ENCODE results near the gene CREB5. TPM values are rescaled to one million over a fixed set of nuclear protein-coding genes. Genes with fewer than 3 reads are reported as not detected.
A peak's percentile ranks its signal among the peaks of the same experiment; 100 is the strongest.

CREB5 gene
- total RNA-seq, 3 donors from 2014 or later = 17.3 to 19.7 (median 18.0) TPM

GRCh38 chr7:28584235-28584634 lies 171.9 kb downstream of the CREB5 start:
- intact Hi-C loops (cut with DNase I; ENCODE audit: low total_unique reads) = loop anchor here (5.0 kb wide), 1 partner anchor 267 kb away; no protein-coding TSS in a partner anchor
- Histone ChIP-seq H3K36me3 (no peaks in the 10 kb centered on the region), H3K4me3 (no peak overlapping the region), H3K27ac (no peak overlapping the region), H3K9me3 (no peaks in the 10 kb centered on the region), H3K27me3 (peaks cover 0 to 9% of the 10 kb centered on the region in 2 donors), H3K4me1 (peaks cover 0 to 12% of the 10 kb centered on the region in 2 donors)
- TF ChIP-seq POLR2A (IDR thresholded peaks at IDR 0.05) = no peak
- no peak for TF ChIP-seq CTCF (IDR thresholded peaks at IDR 0.05)
- TF ChIP-seq POLR2AphosphoS5 (IDR thresholded peaks at IDR 0.05) = no peak
- no peak for DNase-seq (ENCODE audit: low spot score in 2 of 2)

DNA sequence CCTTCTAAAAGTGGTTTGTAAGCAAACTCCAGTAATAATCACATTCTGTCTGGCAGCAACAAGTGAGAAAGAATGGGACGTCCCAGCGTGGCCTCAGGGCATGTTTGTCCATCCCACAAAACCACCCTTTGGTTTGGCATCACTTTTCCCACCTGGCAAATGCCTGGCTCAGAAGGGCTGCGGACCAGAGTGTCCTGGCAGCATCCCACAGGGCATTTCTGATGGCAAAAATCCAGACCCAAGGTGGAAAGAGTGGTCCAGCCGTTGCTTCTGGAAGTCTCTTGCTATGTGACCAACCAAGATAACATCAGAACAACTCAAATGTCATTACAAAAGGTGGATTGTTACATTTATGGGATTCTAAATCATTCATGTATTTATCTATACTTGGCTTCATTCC lies 174.4 kb downstream of the CREB5 start:
- Histone ChIP-seq H3K27ac (peak overlapping the region in 1 of 2 donors; percentile 8), H3K9me3 (no peaks in the 10 kb centered on the region), H3K27me3 (peaks cover 0 to 9% of the 10 kb centered on the region in 2 donors), H3K4me1 (peaks cover 0 to 12% of the 10 kb centered on the region in 2 donors), H3K36me3 (no peaks in the 10 kb centered on the region), H3K4me3 (no peak overlapping the region)
- DNase-seq (ENCODE audit: low spot score in 2 of 2) = peak; percentile 67 to 89
- TF ChIP-seq POLR2AphosphoS5 (IDR thresholded peaks at IDR 0.05) = peak in 1 of 3 donors; percentile 58
- no peak for TF ChIP-seq CTCF (IDR thresholded peaks at IDR 0.05)
- intact Hi-C loops (cut with DNase I; ENCODE audit: low total_unique reads) = no loop called here

- H3K27me3 ChIP-seq = peaks cover 0 to 9% of the 10 kb centered on the region in 2 donors
- TF ChIP-seq POLR2A (IDR thresholded peaks at IDR 0.05) (no peak), CTCF (IDR thresholded peaks at IDR 0.05) (no peak), POLR2AphosphoS5 (IDR thresholded peaks at IDR 0.05) (no peak)
- H3K27ac ChIP-seq = peak overlapping the region in 1 of 2 donors; percentile 8
- H3K9me3 ChIP-seq = no peaks in the 10 kb centered on the region
- intact Hi-C loops (cut with DNase I; ENCODE audit: low total_unique reads) = no loop called here
- H3K36me3 ChIP-seq = no peaks in the 10 kb centered on the region
- peaks cover 0 to 12% of the 10 kb centered on the region in 2 donors for H3K4me1 ChIP-seq
- DNase-seq (ENCODE audit: low spot score in 2 of 2) = peak in 1 of 2 donors; percentile 42
- H3K4me3 ChIP-seq = no peak overlapping the region
These were observed 174.9 kb downstream of the CREB5 start for GRCh38 chr7:28587211-28587610.

DNA sequence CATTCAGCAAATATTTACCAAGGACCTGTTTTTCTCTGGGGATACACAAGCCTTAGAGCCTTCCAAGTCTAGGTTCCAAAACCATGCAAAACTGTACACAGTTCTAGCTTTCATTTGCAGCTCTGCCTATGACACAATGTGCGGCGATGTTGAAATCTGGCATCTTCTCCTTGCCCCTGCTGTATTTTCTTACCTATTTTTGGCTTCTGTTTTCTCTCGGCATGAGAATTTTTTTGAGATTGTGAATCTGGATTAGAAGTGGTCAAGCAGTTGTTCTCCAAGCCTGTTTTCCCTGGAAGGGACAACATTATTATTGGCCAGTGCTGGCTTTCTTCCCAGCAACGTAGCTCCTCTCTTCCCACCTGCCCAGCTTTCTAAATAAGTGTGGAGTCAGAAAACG lies 176.3 kb downstream of the CREB5 start:
- TF ChIP-seq CTCF (IDR thresholded peaks at IDR 0.05) = no peak
- TF ChIP-seq POLR2A (IDR thresholded peaks at IDR 0.05) = no peak
- no peak for TF ChIP-seq POLR2AphosphoS5 (IDR thresholded peaks at IDR 0.05)
- no peak for DNase-seq (ENCODE audit: low spot score in 2 of 2)
- H3K36me3 ChIP-seq = no peaks in the 10 kb centered on the region
- peaks cover 0 to 9% of the 10 kb centered on the region in 2 donors for H3K27me3 ChIP-seq
- H3K4me1 ChIP-seq = peaks cover 0 to 12% of the 10 kb centered on the region in 2 donors
- H3K9me3 ChIP-seq = no peaks in the 10 kb centered on the region
- H3K4me3 ChIP-seq = no peak overlapping the region
- intact Hi-C loops (cut with DNase I; ENCODE audit: low total_unique reads) = no loop called here
- no peak overlapping the region for H3K27ac ChIP-seq

- intact Hi-C loops (cut with DNase I; ENCODE audit: low total_unique reads) = no loop called here
- Histone ChIP-seq H3K27me3 (no peaks in the 10 kb centered on the region), H3K4me3 (no peak overlapping the region), H3K36me3 (no peaks in the 10 kb centered on the region), H3K4me1 (peaks cover 0 to 12% of the 10 kb centered on the region in 2 donors), H3K27ac (no peak overlapping the region), H3K9me3 (no peaks in the 10 kb centered on the region)
- TF ChIP-seq POLR2AphosphoS5 (IDR thresholded peaks at IDR 0.05) = no peak
- TF ChIP-seq POLR2A (IDR thresholded peaks at IDR 0.05) = no peak
- TF ChIP-seq CTCF (IDR thresholded peaks at IDR 0.05) = no peak
- DNase-seq (ENCODE audit: low spot score in 2 of 2) = no peak
These were observed 178.8 kb downstream of the CREB5 start for GRCh38 chr7:28591041-28591674.

Measured in breast epithelium (tissue), 4 donors.